Inflammatory macrophage (primary cell): Measurements from ENCODE around the gene ABCC8.
A peak's percentile ranks its signal among the peaks of the same experiment; 100 is the strongest.

ENCODE experiments used
- DNase-seq, 2 donors: peaks; one replicate each; pipeline ENCODE4 v3.0.0-alpha.2; 2020 to 2022

The ABCC8 gene

GRCh38 chr11:17401841-17402240 is 74.8 kb downstream of the ABCC8 start:
- no peak for DNase-seq

- no peak for DNase-seq
Observed at GRCh38 chr11:17401316-17401715, 75.3 kb downstream of the ABCC8 start.

GRCh38 chr11:17400048-17400775 is 76.4 kb downstream of the ABCC8 start:
- no peak for DNase-seq

- DNase-seq = no peak
Observed at GRCh38 chr11:17399236-17399635, 77.4 kb downstream of the ABCC8 start.

GRCh38 chr11:17397311-17398002 is 79.2 kb downstream of the ABCC8 start:
- no peak for DNase-seq

- no peak for DNase-seq
Observed at GRCh38 chr11:17396598-17397310, 79.9 kb downstream of the ABCC8 start.

GRCh38 chr11:17395978-17396377 is 80.7 kb downstream of the ABCC8 start:
- no peak for DNase-seq

GRCh38 chr11:17395554-17395961 is 81.1 kb downstream of the ABCC8 start:
- DNase-seq = no peak

- no peak for DNase-seq
Observed at GRCh38 chr11:17394743-17395390, 81.8 kb downstream of the ABCC8 start.

GRCh38 chr11:17393472-17393871 is 83.2 kb downstream of the ABCC8 start:
- DNase-seq = no peak

GRCh38 chr11:17392872-17393271 is 83.8 kb downstream of the ABCC8 start:
- DNase-seq = no peak

GRCh38 chr11:17391493-17392355 is 84.9 kb downstream of the ABCC8 start:
- DNase-seq = no peak

- DNase-seq = no peak
Observed at GRCh38 chr11:17389957-17390649, 86.5 kb downstream of the ABCC8 start.

- peak; percentile 10 to 66 for DNase-seq
Observed at GRCh38 chr11:17389211-17389956, 87.3 kb downstream of the ABCC8 start.

GRCh38 chr11:17388609-17389210 is 87.9 kb downstream of the ABCC8 start, which contains the start of gene KCNJ11:
Gene KCNJ11 (minus strand): TSS chr11:17388659. CDS start chr11:17388091, 568 bp downstream.
- DNase-seq = no peak

GRCh38 chr11:17387811-17388210 is 88.8 kb downstream of the ABCC8 start:
- peak in 1 of 2 donors; percentile 24 for DNase-seq

- no peak for DNase-seq
Observed at GRCh38 chr11:17387254-17387653, 89.4 kb downstream of the ABCC8 start.

GRCh38 chr11:17386331-17387084 is 90.1 kb downstream of the ABCC8 start:
- DNase-seq = peak; percentile 43 to 78

GRCh38 chr11:17385926-17386325 is 90.7 kb downstream of the ABCC8 start:
- DNase-seq = no peak
